Osteocyte (in vitro differentiated cells): ENCODE measurements around the gene FAM135A. TPM values are rescaled to one million over a fixed set of nuclear protein-coding genes. Genes with fewer than 3 reads are reported as not detected.

Source experiments
- DNase-seq: peaks from one replicate; pipeline ENCODE4 v3.0.0; 2021; ENCODE audit warnings: mixed read lengths; ENCODE audit not compliant: unreplicated experiment; ENCODE audit errors: extremely low spot score
- H3K27ac Mint-ChIP-seq: one replicate; pipeline ENCODE4 v1.8.0; 2021; ENCODE audit warnings: mild to moderate bottlenecking, mixed read lengths; ENCODE audit not compliant: unreplicated experiment
- H3K27me3 Mint-ChIP-seq: one replicate; pipeline ENCODE4 v1.8.0; 2021; ENCODE audit warnings: mixed read lengths; ENCODE audit not compliant: unreplicated experiment
- H3K36me3 Mint-ChIP-seq: one replicate; pipeline ENCODE4 v1.8.0; 2021; ENCODE audit warnings: mixed read lengths; ENCODE audit not compliant: unreplicated experiment
- H3K4me1 Mint-ChIP-seq: one replicate; pipeline ENCODE4 v1.8.0; 2021; ENCODE audit warnings: mixed read lengths; ENCODE audit not compliant: unreplicated experiment
- H3K4me3 Mint-ChIP-seq: one replicate; pipeline ENCODE4 v1.8.0; 2021; ENCODE audit warnings: mild to moderate bottlenecking, moderate library complexity, mixed read lengths; ENCODE audit not compliant: unreplicated experiment
- H3K9me3 Mint-ChIP-seq: one replicate; pipeline ENCODE4 v1.8.0; 2021; ENCODE audit warnings: mixed read lengths; ENCODE audit not compliant: unreplicated experiment
- total RNA-seq: library from RNA; stranded (reverse); gene quantifications from 2 replicates; pipeline ENCODE4 v1.2.1, GENCODE V29; 2021
- TF ChIP-seq, protein P1 (sequence below): fragments of 200-600 bp; sonication (generic); IDR thresholded peaks from 2 replicates; pipeline ENCODE4 v1.5.0; 2021; ENCODE audit warnings: antibody characterized with exemption, mild to moderate bottlenecking, moderate library complexity

FAM135A gene
- total RNA-seq, 1 donor from 2014 or later = 16.5 TPM

DNA sequence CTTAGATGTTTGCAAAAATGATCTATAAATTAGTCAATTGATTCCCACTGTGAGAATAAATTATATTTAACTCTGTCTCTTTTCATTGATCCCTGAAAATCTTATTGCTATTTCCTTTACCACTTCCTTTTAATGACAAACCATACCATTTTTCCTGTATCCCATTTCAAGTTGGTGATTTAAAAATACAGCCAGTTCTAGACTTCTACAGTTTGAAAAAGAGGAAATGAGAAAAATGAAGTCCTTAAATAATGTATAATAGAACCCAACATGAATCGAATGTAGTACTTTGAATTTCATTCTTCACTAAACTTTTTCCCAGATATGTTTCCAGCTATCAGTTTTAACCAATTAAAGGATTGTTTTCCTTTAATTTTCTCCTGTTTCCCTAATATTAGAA is 124.0 kb downstream of the FAM135A start:
- H3K36me3 Mint-ChIP-seq = peaks cover 25% of the 10 kb centered on the region
- H3K9me3 Mint-ChIP-seq = no peaks in the 10 kb centered on the region
- H3K27me3 Mint-ChIP-seq = no peaks in the 10 kb centered on the region
- H3K27ac Mint-ChIP-seq = no peak overlapping the region
- no peak for DNase-seq
- no peak overlapping the region for H3K4me3 Mint-ChIP-seq
- no peaks in the 10 kb centered on the region for H3K4me1 Mint-ChIP-seq
- TF ChIP-seq, protein P1, sequence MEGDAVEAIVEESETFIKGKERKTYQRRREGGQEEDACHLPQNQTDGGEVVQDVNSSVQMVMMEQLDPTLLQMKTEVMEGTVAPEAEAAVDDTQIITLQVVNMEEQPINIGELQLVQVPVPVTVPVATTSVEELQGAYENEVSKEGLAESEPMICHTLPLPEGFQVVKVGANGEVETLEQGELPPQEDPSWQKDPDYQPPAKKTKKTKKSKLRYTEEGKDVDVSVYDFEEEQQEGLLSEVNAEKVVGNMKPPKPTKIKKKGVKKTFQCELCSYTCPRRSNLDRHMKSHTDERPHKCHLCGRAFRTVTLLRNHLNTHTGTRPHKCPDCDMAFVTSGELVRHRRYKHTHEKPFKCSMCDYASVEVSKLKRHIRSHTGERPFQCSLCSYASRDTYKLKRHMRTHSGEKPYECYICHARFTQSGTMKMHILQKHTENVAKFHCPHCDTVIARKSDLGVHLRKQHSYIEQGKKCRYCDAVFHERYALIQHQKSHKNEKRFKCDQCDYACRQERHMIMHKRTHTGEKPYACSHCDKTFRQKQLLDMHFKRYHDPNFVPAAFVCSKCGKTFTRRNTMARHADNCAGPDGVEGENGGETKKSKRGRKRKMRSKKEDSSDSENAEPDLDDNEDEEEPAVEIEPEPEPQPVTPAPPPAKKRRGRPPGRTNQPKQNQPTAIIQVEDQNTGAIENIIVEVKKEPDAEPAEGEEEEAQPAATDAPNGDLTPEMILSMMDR = no peak

DNA sequence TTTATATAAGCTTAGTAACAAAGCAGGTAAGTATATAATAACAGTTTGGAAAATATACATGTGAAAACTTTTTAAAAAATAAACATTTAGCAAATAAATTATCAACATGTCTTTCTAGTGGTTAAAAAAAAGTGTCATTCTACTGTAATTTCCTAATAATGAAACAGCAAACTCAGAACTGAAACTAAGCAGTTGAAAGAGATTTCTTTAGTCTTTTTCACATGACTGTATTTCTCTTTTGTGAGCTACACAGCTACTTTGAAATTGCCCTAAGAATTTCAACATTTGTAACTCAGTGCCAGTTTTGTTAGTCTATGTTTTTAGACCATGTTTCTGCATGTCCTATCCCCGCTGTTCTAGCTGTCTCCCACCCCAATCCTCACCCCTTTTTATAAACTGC is 125.1 kb downstream of the FAM135A start:
- Mint-ChIP-seq H3K4me3 (no peak overlapping the region), H3K36me3 (peaks cover 21% of the 10 kb centered on the region), H3K27me3 (no peaks in the 10 kb centered on the region), H3K9me3 (no peaks in the 10 kb centered on the region), H3K4me1 (no peaks in the 10 kb centered on the region), H3K27ac (no peak overlapping the region)
- TF ChIP-seq, protein P1 = no peak
- no peak for DNase-seq

DNA sequence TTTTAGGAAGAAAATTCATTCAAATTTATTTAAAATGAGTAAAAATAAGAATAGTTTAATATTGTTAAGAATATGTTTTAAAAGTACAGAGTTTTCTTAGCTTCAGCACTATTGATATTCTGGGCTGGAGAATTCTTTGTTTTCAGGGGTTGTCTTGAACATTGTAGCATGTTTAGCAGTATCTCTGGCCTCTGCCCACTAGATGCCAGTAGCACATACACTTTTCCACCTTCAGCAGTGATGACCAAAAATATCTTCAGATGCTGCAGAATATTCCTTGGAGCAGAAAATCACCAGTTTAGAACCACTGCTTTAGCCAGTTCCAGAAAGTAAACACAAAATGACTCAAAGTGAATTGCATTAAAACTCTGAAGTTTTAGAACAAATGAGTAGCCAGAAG is 134.0 kb downstream of the FAM135A start:
- no peak for DNase-seq
- H3K27ac Mint-ChIP-seq = no peak overlapping the region

DNA sequence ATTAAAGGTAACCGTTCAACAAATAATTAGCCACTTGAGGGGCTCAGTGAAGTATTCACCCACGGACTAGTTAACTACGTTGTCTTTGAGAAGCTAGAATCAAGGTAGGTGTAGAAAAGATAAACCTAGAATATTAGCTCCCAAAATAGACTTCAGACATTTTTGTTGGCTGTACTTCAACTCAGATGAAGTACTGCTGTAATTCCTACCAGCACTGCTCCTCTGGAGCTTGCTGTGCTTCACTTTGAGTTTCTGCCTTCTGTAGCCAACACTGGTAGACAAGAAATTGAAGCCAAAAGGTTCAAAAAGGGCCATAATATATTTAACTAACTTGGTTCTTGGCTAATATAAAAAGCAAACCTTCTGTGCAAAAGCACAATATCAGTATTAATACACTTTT is 134.6 kb downstream of the FAM135A start:
- H3K36me3 Mint-ChIP-seq = peaks cover 7% of the 10 kb centered on the region
- TF ChIP-seq, protein P1 = no peak

More for the DNA sequence above, 134.0 kb downstream of the FAM135A start:
- no peak overlapping the region for H3K4me3 Mint-ChIP-seq
- TF ChIP-seq, protein P1 = peak; percentile 55
- no peaks in the 10 kb centered on the region for H3K27me3 Mint-ChIP-seq
- peaks cover 7% of the 10 kb centered on the region for H3K36me3 Mint-ChIP-seq
- no peaks in the 10 kb centered on the region for H3K9me3 Mint-ChIP-seq
- no peaks in the 10 kb centered on the region for H3K4me1 Mint-ChIP-seq

DNA sequence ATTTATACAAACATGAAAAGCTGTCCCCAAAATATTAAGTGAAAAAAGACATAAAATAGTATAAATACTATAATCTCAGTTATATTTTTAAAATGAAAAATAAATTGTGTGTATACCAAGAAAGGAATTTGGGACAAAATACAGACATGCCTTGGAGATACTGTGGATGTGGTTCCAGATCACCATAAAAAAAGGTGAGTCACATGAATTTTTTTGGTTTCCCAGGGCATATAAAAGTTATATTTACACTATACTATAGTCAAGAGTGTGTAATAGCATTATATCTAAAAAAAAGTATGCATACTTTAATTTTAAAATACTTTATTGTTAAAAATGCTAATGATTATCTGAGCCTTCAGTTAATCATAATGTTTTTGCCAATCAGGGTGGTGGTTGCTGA is 136.0 kb downstream of the FAM135A start:
- no peak overlapping the region for H3K4me3 Mint-ChIP-seq
- TF ChIP-seq, protein P1 = no peak
- H3K9me3 Mint-ChIP-seq = no peaks in the 10 kb centered on the region
- no peak for DNase-seq
- H3K27me3 Mint-ChIP-seq = no peaks in the 10 kb centered on the region
- H3K27ac Mint-ChIP-seq = no peak overlapping the region
- H3K4me1 Mint-ChIP-seq = no peaks in the 10 kb centered on the region
- peaks cover 7% of the 10 kb centered on the region for H3K36me3 Mint-ChIP-seq

More for the DNA sequence above, 134.6 kb downstream of the FAM135A start:
- Mint-ChIP-seq H3K4me3 (no peak overlapping the region), H3K9me3 (no peaks in the 10 kb centered on the region), H3K27ac (no peak overlapping the region), H3K4me1 (no peaks in the 10 kb centered on the region), H3K27me3 (no peaks in the 10 kb centered on the region)
- DNase-seq = no peak
